ENCODE data around the gene LTN1.

Gene LTN1

GRCh38 chr21:29033301-29033700 is 40.6 kb upstream of the LTN1 start:
- Histone ChIP-seq H3K4ac (ENCODE audit: low read depth in 1 of 2, low read length in 2 of 2) (no peak overlapping the region), H3K9me3 (ENCODE audit: control insufficient read depth, low read length) (no peaks in the 10 kb centered on the region), H4K91ac (ENCODE audit: low read length) (no peak overlapping the region), H3K36me3 (ENCODE audit: control insufficient read depth in 1 of 2, insufficient read depth in 2 of 2, low read depth in 1 of 2, low read length in 2 of 2) (peaks cover 26 to 92% of the 10 kb centered on the region in 2 experiments), H3K27ac (ENCODE audit: low read length, poor library complexity, severe bottlenecking) (no peak overlapping the region), H3K14ac (ENCODE audit: low read length in 2 of 2) (no peak overlapping the region), H4K8ac (ENCODE audit: low read length) (no peak overlapping the region), H2BK120ac (ENCODE audit: low read depth, low read length) (no peak overlapping the region), H3K18ac (ENCODE audit: low read depth in 1 of 2, low read length in 2 of 2) (no peak overlapping the region), H3K4me1 (ENCODE audit: control insufficient read depth, insufficient read depth, low read depth, low read length) (no peaks in the 10 kb centered on the region), H3K9ac (ENCODE audit: low read length) (no peak overlapping the region), H3K27me3 (ENCODE audit: control insufficient read depth in 1 of 2, insufficient read depth in 1 of 2, low read length in 2 of 2) (no peaks in the 10 kb centered on the region), H2BK12ac (ENCODE audit: low read length in 2 of 2) (no peak overlapping the region), H2BK5ac (ENCODE audit: low read depth, low read length, poor library complexity, severe bottlenecking) (no peak overlapping the region), H3K4me2 (ENCODE audit: low read length, poor library complexity, severe bottlenecking) (no peak overlapping the region), H3K4me3 (ENCODE audit: insufficient read depth in 1 of 2, low read depth in 1 of 2, low read length in 2 of 2) (no peak overlapping the region), H3K79me1 (replicated peaks; ENCODE audit: low read length, poor library complexity, severe bottlenecking) (peaks cover 23% of the 10 kb centered on the region), H3K23ac (ENCODE audit: low read length in 2 of 2) (no peak overlapping the region), H2AFZ (ENCODE audit: low read depth, low read length) (no peak overlapping the region), H2AK5ac (ENCODE audit: low read length, severe bottlenecking) (no peak overlapping the region), H2BK15ac (ENCODE audit: low read depth, poor library complexity, severe bottlenecking) (no peak overlapping the region)
- no peak for DNase-seq
- WGBS = 100% methylated on average over 2 of the region's 4 CpGs

- Histone ChIP-seq H2BK15ac (ENCODE audit: low read depth, poor library complexity, severe bottlenecking) (no peak overlapping the region), H3K27ac (ENCODE audit: low read length, poor library complexity, severe bottlenecking) (no peak overlapping the region), H2BK5ac (ENCODE audit: low read depth, low read length, poor library complexity, severe bottlenecking) (no peak overlapping the region), H2AK5ac (ENCODE audit: low read length, severe bottlenecking) (no peak overlapping the region), H4K8ac (ENCODE audit: low read length) (no peak overlapping the region), H3K9me3 (ENCODE audit: control insufficient read depth, low read length) (no peaks in the 10 kb centered on the region), H3K4me2 (ENCODE audit: low read length, poor library complexity, severe bottlenecking) (no peak overlapping the region), H3K18ac (ENCODE audit: low read depth in 1 of 2, low read length in 2 of 2) (no peak overlapping the region), H3K23ac (ENCODE audit: low read length in 2 of 2) (no peak overlapping the region), H2BK120ac (ENCODE audit: low read depth, low read length) (no peak overlapping the region), H4K91ac (ENCODE audit: low read length) (no peak overlapping the region), H3K4ac (ENCODE audit: low read depth in 1 of 2, low read length in 2 of 2) (no peak overlapping the region), H2BK12ac (ENCODE audit: low read length in 2 of 2) (no peak overlapping the region), H3K4me1 (ENCODE audit: control insufficient read depth, insufficient read depth, low read depth, low read length) (peaks cover 3% of the 10 kb centered on the region), H3K4me3 (ENCODE audit: insufficient read depth in 1 of 2, low read depth in 1 of 2, low read length in 2 of 2) (no peak overlapping the region), H3K36me3 (ENCODE audit: control insufficient read depth in 1 of 2, insufficient read depth in 2 of 2, low read depth in 1 of 2, low read length in 2 of 2) (peaks cover 24 to 68% of the 10 kb centered on the region in 2 experiments), H2AFZ (ENCODE audit: low read depth, low read length) (no peak overlapping the region), H3K27me3 (ENCODE audit: control insufficient read depth in 1 of 2, insufficient read depth in 1 of 2, low read length in 2 of 2) (no peaks in the 10 kb centered on the region), H3K14ac (ENCODE audit: low read length in 2 of 2) (no peak overlapping the region), H3K9ac (ENCODE audit: low read length) (no peak overlapping the region), H3K79me1 (replicated peaks; ENCODE audit: low read length, poor library complexity, severe bottlenecking) (peaks cover 24% of the 10 kb centered on the region)
- 80% methylated on average over 1 of the region's 1 CpG for WGBS
- no peak for DNase-seq
Observed at GRCh38 chr21:29030909-29031308, 38.2 kb upstream of the LTN1 start.

GRCh38 chr21:29029524-29029923 is 36.8 kb upstream of the LTN1 start:
- Histone ChIP-seq H3K4me2 (ENCODE audit: low read length, poor library complexity, severe bottlenecking) (no peak overlapping the region), H3K36me3 (ENCODE audit: control insufficient read depth in 1 of 2, insufficient read depth in 2 of 2, low read depth in 1 of 2, low read length in 2 of 2) (peaks cover 19 to 56% of the 10 kb centered on the region in 2 experiments), H3K4me3 (ENCODE audit: insufficient read depth in 1 of 2, low read depth in 1 of 2, low read length in 2 of 2) (no peak overlapping the region), H3K18ac (ENCODE audit: low read depth in 1 of 2, low read length in 2 of 2) (no peak overlapping the region), H3K79me1 (replicated peaks; ENCODE audit: low read length, poor library complexity, severe bottlenecking) (peaks cover 22% of the 10 kb centered on the region), H3K14ac (ENCODE audit: low read length in 2 of 2) (no peak overlapping the region), H2BK120ac (ENCODE audit: low read depth, low read length) (no peak overlapping the region), H2BK5ac (ENCODE audit: low read depth, low read length, poor library complexity, severe bottlenecking) (no peak overlapping the region), H4K91ac (ENCODE audit: low read length) (no peak overlapping the region), H3K9ac (ENCODE audit: low read length) (no peak overlapping the region), H4K8ac (ENCODE audit: low read length) (no peak overlapping the region), H3K27me3 (ENCODE audit: control insufficient read depth in 1 of 2, insufficient read depth in 1 of 2, low read length in 2 of 2) (no peaks in the 10 kb centered on the region), H2BK15ac (ENCODE audit: low read depth, poor library complexity, severe bottlenecking) (no peak overlapping the region), H2AK5ac (ENCODE audit: low read length, severe bottlenecking) (no peak overlapping the region), H2AFZ (ENCODE audit: low read depth, low read length) (no peak overlapping the region), H3K23ac (ENCODE audit: low read length in 2 of 2) (no peak overlapping the region), H3K4ac (ENCODE audit: low read depth in 1 of 2, low read length in 2 of 2) (no peak overlapping the region), H2BK12ac (ENCODE audit: low read length in 2 of 2) (no peak overlapping the region), H3K4me1 (ENCODE audit: control insufficient read depth, insufficient read depth, low read depth, low read length) (peaks cover 3% of the 10 kb centered on the region), H3K27ac (ENCODE audit: low read length, poor library complexity, severe bottlenecking) (no peak overlapping the region), H3K9me3 (ENCODE audit: control insufficient read depth, low read length) (no peaks in the 10 kb centered on the region)
- 91% methylated on average over 1 of the region's 1 CpG for WGBS
- no peak for DNase-seq

GRCh38 chr21:29025328-29025713 is 32.6 kb upstream of the LTN1 start:
- Histone ChIP-seq H2AFZ (ENCODE audit: low read depth, low read length) (no peak overlapping the region), H3K4me2 (ENCODE audit: low read length, poor library complexity, severe bottlenecking) (peak overlapping the region; percentile 91), H2BK12ac (ENCODE audit: low read length in 2 of 2) (no peak overlapping the region), H4K8ac (ENCODE audit: low read length) (no peak overlapping the region), H2BK120ac (ENCODE audit: low read depth, low read length) (no peak overlapping the region), H3K9me3 (ENCODE audit: control insufficient read depth, low read length) (no peaks in the 10 kb centered on the region), H3K4ac (ENCODE audit: low read depth in 1 of 2, low read length in 2 of 2) (no peak overlapping the region), H3K4me3 (ENCODE audit: insufficient read depth in 1 of 2, low read depth in 1 of 2, low read length in 2 of 2) (peak overlapping the region; percentile 93 to 94), H2AK5ac (ENCODE audit: low read length, severe bottlenecking) (no peak overlapping the region), H2BK15ac (ENCODE audit: low read depth, poor library complexity, severe bottlenecking) (no peak overlapping the region), H3K9ac (ENCODE audit: low read length) (peak overlapping the region; percentile 98), H3K27ac (ENCODE audit: low read length, poor library complexity, severe bottlenecking) (peak overlapping the region; percentile 100), H3K4me1 (ENCODE audit: control insufficient read depth, insufficient read depth, low read depth, low read length) (peaks cover 7% of the 10 kb centered on the region), H3K23ac (ENCODE audit: low read length in 2 of 2) (no peak overlapping the region), H3K14ac (ENCODE audit: low read length in 2 of 2) (no peak overlapping the region), H4K91ac (ENCODE audit: low read length) (no peak overlapping the region), H3K36me3 (ENCODE audit: control insufficient read depth in 1 of 2, insufficient read depth in 2 of 2, low read depth in 1 of 2, low read length in 2 of 2) (peaks cover 4 to 17% of the 10 kb centered on the region in 2 experiments), H3K18ac (ENCODE audit: low read depth in 1 of 2, low read length in 2 of 2) (no peak overlapping the region), H2BK5ac (ENCODE audit: low read depth, low read length, poor library complexity, severe bottlenecking) (no peak overlapping the region), H3K79me1 (replicated peaks; ENCODE audit: low read length, poor library complexity, severe bottlenecking) (peaks cover 7% of the 10 kb centered on the region), H3K27me3 (ENCODE audit: control insufficient read depth in 1 of 2, insufficient read depth in 1 of 2, low read length in 2 of 2) (no peaks in the 10 kb centered on the region)
- WGBS = 13% methylated on average over 5 of the region's 6 CpGs
- peak; percentile 69 for DNase-seq
